GM21528 (cell line): ENCODE measurements around the gene UBR3.

Experiments used
- ATAC-seq: cut with Tn5 transposase; IDR thresholded peaks from one replicate; pipeline ENCODE4 v1.9.1; 2021; ENCODE audit warnings: mild to moderate bottlenecking, moderate library complexity; ENCODE audit not compliant: unreplicated experiment, low FRiP score

The UBR3 gene

GRCh38 chr2:170031288-170031687, 204.0 kb downstream of the UBR3 start:
- no peak for ATAC-seq

GRCh38 chr2:170034596-170034995, 207.3 kb downstream of the UBR3 start:
- ATAC-seq: no peak

GRCh38 chr2:170038734-170039133, 211.5 kb downstream of the UBR3 start:
- no peak for ATAC-seq

- ATAC-seq: no peak
These were observed 212.3 kb downstream of the UBR3 start for GRCh38 chr2:170039401-170040172.

GRCh38 chr2:170044751-170045478, 217.7 kb downstream of the UBR3 start:
- ATAC-seq: no peak

GRCh38 chr2:170047331-170048065, 220.2 kb downstream of the UBR3 start:
- no peak for ATAC-seq

- no peak for ATAC-seq
These were observed 224.9 kb downstream of the UBR3 start for GRCh38 chr2:170052151-170052550.

GRCh38 chr2:170054997-170055396, 227.7 kb downstream of the UBR3 start:
- no peak for ATAC-seq

- ATAC-seq: no peak
These were observed 229.6 kb downstream of the UBR3 start for GRCh38 chr2:170056900-170057299.

- no peak for ATAC-seq
These were observed 236.4 kb downstream of the UBR3 start for GRCh38 chr2:170063456-170064235.

GRCh38 chr2:170070778-170071177, 243.5 kb downstream of the UBR3 start:
- ATAC-seq: no peak

GRCh38 chr2:170073288-170073687, 246.0 kb downstream of the UBR3 start:
- ATAC-seq: no peak

- no peak for ATAC-seq
These were observed 248.9 kb downstream of the UBR3 start for GRCh38 chr2:170076189-170076588.

- ATAC-seq: no peak
These were observed 250.7 kb downstream of the UBR3 start for GRCh38 chr2:170077830-170078569.

- ATAC-seq: no peak
These were observed 257.7 kb downstream of the UBR3 start for GRCh38 chr2:170084820-170085491.

- ATAC-seq: no peak
These were observed 258.9 kb downstream of the UBR3 start for GRCh38 chr2:170086117-170086688.

- ATAC-seq: no peak
These were observed 259.6 kb downstream of the UBR3 start for GRCh38 chr2:170086751-170087412.

GRCh38 chr2:170087413-170087793, 260.1 kb downstream of the UBR3 start:
- ATAC-seq: no peak
